DMS53 (cell line): ENCODE data around the gene MLLT3.

Experiments used
- DNase-seq: peaks from one replicate; lab custom pipeline; 2025; lab: John Stamatoyannopoulos, UW

MLLT3 gene

DNA sequence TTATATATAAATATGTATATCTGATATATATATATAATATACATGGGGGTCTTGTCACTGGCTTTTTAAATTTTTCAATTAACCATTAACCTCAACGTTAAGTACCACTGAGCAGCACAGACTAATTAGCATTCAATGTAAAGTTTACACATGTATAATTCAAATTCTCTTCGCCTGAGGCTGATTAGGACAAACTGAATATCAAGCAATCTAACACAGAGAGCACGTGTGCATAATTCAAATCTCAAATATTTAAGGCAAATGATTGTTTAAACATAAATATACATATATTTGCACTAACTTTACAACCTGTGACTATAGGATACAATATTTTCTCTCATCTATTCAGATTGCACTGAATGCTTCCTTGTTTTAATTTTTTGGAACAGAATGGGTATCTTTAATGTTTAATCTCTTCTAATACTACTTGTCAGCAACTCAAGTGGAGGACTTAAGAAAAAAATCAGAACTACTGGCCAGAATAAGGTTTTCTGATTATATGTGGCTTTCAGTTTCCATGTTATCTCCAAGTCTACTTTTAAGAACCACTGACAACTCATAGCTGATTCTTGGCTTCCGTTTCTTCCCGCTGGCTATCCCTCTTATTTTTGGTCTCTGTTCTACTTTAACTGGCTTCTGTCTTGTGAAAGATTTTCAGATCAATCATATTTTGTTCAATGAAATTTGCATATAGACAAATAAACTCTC is 204.8 kb downstream of the MLLT3 start:
- DNase-seq = no peak

DNA sequence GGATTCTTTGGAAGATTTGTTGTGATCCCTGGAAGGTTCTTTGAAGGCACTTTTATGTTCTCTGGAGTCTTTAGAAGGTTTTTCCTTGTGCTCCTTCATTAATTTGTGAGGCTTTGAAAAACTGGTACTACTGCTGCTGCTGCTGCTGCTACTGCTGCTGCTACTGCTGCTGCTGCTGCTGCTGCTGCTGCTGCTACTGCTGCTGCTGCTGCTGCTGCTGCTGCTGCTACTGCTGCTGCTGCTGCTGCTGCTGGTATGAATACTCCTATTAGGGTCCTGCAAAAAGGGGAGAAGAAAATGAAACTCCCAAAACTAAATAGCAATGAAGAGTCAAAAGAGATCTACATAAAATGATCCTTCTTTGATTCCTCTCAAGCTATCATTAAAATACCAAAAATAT is 208.1 kb downstream of the MLLT3 start:
- DNase-seq = no peak

DNA sequence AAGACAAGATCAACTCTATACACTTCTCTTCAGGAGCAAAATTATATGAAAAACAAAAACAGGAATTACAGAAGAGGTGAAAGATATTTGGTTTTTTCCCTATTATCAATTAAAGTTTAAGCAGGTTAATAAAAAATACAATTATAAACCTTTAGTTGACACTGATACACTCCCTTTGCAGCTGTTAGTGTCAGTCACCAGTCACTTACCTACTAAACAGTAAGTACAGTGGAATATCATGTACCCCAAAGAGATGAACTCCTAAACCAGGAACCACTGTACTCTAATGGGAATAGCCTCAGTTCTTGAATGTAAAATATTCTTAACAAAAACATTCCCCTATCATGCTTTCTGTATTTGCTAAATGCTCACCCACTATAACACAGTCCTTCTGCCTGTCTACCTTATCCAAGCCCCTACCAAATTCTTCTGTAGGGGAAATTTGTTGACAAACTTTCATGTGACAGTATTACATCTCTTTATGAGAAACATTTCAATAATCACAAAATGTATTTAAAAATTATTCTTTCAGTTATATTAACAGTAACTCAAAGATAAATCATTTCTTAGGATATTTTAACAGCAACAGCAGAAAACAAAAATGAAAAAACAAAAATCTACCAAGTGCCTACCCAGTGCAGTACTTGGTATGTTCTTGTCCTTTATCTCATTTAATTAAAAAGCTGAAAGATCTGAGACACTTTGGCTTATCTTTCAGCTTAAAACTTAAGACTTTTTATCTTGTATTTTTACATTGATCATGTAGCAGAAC is 212.8 kb downstream of the MLLT3 start:
- no peak for DNase-seq

DNA sequence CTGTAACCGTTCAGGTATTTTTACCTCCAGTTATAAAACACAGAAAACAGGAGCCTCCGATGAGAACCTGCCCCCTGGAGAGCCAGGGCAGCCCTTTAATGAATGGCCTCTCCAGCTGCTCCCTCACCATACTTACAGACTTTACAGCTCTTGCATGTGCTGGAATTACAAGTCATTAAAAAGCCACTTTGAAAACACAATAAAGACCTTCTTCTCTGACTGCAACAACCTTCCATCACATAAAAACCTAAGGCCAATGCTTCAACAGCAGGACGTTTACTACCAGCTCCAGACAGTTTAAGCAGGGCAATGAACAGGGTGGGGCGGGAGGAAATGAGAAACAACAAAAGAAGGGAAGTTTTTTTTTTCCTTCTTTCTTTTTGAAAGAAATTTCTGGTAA is 213.8 kb downstream of the MLLT3 start:
- DNase-seq = no peak

DNA sequence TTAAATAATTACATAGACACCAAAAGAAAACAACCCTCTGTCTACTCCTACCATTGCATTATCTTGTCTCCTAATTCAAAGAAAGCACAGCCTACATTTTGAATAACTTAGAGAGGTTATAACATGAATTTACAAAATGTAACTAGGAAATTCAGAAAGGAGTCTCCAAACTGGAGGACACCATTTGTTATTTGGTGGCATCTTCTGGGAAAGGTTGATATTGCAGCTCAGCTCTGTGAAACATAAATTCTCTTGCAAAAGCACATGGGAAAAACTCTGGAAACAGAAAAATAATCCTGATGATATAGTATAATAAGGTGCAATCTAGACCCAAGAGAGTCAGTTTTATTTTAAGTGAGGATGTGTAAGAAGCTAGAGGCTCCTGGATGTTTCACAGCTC is 215.3 kb downstream of the MLLT3 start:
- DNase-seq = no peak

DNA sequence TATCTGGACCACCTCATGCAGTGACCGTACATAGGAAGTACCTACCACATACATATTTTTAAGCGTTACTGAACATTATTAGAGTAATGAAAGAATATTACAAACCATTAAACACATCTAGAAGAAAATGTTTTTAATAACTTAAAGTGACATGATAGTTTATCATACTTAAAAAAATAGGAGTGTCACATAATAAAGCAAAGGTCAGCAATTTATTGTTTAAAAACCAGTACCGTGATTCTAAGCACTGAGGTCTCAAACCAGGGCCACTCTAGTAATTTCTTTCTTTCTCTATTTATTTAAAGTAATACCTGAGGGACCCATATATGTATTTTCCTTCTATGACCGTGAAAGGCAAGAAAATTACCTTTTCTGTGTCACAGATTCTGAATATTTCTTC is 216.0 kb downstream of the MLLT3 start:
- no peak for DNase-seq

DNA sequence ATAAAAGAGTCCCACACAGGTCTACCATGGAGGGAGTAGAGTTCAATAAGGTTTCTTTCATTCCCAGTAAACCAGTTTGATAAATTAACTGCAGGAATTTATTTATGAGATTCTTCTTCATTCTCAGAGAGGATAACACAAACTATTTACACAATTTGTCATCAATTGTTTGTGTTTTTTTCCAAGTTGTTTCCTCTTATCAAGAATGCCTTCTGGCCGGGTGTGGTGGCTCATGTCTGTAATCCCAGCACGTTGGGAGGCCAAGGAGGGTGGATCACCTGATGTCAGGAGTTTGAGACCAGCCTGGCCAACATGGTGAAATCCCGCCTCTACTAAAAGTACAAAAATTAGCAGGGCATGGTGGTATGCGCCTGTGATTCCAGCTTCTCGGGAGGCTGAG is 216.7 kb downstream of the MLLT3 start:
- peak; percentile 1 for DNase-seq

DNA sequence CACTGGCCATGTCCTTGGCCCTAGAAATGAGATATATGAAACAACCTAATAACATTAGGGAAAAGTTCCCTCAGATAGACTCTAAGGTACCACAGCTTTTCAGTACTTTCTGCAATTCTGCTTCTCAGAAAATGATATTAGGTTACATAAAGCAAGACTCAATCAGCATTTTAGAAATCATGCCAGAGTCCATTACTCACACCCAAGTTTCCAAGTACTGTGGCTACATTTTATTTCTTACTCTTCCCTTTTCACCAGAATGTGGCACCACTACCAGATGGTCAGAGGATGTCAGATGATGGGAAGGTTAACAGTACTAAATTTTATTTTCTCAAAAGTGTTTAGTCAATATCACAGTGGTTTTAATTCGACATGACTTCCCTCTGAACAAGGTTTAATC is 217.2 kb downstream of the MLLT3 start:
- DNase-seq = no peak

DNA sequence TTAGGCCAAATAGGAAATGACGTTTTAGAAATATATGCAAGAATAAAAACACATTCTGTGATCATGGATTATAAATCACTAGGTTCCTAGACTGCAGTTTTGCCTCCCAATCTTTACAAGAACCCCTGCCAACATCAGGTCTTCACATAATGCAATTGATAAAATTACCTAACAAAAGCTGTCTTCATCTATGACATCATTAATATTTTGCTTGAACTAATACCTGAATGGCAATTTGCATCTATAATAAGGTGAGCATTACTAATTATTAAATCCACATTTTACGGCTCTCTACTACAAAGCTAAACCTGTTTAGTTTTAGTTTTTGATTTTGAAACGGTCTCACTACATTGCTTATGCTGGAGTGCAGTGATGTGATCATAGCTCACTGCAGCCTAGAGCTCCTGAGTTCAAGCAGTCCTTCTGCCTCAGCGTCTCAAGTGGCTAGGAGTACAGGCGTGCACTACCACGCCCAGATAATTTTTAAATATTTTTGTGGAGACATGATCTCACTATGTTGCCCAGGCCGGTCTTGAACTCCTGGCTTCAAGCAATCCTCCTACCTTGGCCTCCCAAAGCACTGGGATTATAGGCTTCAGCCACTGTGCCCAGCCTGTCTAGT is 218.0 kb downstream of the MLLT3 start:
- no peak for DNase-seq

DNA sequence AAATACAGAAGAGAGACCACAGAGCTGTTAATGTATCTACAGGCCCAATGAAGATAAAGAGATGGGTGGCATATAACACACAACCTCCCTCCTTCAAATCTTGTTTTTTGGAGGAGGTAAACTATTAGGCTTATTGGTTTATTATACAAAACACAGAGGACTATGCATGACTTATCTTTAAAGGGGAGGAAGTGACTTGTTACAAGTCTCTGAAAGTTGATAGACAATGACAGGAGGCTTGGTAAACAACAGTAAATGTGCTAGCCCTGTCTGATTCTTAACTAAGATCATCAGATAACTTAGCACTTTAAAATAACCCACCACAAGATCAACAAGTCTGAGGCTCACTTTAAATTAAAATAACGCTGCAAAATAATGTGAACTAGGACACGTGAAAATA is 219.0 kb downstream of the MLLT3 start:
- no peak for DNase-seq

DNA sequence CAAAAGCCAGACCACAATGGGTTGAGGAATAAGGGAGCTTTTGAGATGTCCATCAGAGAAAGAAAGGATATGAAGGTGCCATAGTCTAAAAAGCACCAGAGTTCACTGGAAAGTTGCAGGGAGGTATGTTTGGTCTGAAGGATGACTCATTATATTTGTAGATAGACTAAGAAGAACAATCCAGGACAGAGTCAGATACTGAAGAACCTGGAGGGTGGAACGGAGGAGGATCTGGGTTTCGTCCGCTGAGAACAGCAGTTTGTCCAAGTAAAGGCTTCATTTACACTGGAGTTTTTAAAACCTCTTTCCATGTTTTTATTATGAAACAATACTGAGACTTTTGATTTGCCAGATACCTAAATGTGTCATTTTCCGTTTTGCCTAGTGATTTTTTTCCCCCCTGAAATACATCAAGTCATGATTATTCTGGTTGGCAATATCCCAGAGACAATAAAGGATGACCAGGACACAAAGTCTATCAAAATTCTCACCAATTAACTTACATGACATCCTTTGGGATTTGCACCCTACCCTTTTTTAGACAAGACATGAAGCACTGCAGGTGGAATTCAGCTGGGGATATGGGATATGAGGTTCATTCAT is 219.9 kb downstream of the MLLT3 start:
- peak; percentile 19 for DNase-seq

DNA sequence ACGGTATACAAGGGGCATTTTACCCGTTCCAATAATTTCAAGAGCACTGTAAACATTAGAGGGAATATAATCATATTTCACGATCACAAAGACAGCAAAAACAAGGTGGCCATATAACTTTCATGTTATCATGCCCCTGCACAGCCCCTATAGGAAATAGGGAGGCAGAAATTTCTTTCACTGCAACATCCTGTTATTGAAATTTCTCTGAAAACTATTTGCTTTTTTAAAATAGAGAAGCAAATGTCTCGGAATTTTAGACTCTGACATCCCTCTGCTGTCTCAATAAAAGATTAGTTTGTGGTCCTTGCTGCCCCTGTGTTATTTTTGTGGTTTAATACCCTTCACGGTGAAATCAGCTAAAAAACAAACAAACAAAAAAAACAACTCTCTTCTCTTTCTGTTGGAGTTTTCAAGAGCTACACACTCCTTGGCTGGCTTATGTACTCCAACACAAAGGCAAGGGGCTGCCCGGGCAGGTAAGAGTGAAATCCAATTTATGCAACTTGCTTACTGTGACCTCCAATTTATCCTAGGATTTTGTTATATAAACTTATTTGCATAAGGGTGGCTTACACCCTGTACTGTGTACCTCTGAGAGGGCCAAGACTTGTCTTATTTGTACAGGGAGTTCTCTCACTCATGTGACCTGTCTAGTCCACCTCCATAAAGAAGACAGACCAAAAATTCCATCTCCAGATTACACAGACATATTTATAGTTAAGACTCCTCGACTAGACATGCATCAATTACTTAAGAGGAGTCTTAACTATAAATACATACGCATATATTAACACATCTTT is 223.6 kb downstream of the MLLT3 start:
- no peak for DNase-seq

DNA sequence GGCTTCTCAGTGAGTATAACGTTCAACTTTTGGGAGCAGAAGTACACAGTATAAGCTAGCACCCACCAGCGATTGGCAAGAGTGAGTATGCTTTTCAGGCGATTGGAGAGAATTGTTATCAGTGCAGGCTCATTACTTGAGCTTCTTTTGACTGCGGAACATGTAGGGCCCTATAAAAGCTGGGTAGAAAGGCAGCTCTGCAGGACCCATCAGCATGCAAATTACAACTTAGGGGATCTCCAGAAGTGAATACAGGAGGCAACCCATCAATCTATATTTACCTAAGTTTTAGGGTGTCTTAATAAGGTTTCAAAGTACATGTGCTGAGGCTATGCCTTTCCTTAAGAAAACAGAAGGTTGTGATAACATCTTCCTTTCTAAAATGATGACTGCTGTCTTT is 225.0 kb downstream of the MLLT3 start:
- no peak for DNase-seq

DNA sequence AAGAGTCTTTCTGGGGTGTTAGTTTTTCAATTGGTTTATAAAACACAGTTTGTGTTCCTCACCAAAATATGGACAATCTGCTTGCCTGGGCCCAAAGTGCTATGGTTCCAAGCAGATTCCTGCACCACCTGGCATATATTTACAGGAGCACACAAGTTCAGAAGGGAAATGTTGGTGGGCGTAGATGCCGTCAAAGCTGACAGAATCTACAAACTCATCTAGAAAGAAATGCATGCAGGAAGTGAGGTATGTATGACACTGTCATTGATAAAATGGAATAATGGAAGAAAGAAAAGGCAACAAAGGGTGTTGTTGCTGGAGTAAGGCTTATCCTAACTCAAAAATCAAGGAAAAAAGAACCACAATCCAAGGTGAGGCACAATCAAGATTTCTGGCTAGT is 225.8 kb downstream of the MLLT3 start:
- DNase-seq = no peak

DNA sequence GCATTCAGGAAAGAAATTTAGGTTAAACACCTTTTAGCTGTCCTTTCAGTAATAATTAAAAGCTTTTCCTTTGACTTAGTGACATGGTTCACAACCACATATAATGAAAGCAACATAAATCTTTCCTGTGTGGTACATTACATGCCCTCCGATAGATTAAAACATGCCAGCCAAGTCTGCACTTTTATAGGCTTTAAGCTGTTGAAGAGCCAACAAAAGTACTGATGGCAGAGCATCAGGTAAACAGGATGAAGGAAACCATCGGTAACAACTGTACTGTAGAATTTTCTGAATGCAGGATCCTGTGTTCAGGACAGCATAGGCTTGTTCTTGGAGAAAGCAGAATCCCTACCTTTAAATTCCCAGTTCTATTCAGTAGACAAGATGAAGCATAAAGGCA is 226.6 kb downstream of the MLLT3 start:
- DNase-seq = no peak

DNA sequence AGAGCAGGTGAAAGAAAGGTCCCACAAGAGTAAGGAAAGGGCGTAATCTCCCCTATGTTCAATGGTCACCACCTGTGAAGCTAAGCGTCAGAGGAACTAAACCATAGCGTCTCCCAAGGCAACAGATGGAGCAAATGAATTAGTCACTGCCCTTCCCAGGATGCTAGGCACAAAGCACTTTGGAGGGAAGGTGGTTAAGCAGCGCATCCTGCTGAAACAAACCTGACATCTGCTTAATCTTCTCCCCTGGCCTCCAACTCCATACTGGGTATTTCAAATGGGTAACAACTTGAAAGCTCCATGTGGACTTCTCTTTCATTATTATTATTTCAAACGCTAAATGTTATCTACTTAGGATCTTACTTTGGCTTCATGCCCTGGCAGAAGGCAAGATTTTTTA is 227.3 kb downstream of the MLLT3 start:
- DNase-seq = no peak

DNA sequence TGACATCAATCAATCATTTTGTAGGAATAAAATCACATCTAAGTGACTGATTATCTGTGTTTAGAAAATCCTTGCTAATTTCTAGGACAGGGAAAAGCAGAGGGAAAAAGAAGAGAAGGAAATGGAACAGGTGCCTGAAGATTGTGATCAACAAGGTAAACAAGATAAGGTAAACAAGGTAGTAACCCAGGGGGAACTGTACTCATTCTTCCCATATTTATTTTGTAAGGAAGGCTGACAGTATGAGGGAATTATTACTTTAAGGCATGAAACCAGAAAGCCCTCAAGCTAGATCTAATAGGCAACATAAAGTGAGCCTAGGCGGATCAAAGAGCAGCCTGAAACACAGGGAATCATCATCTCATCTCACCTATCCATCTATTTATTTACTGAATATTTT is 231.1 kb downstream of the MLLT3 start:
- peak; percentile 44 for DNase-seq

DNA sequence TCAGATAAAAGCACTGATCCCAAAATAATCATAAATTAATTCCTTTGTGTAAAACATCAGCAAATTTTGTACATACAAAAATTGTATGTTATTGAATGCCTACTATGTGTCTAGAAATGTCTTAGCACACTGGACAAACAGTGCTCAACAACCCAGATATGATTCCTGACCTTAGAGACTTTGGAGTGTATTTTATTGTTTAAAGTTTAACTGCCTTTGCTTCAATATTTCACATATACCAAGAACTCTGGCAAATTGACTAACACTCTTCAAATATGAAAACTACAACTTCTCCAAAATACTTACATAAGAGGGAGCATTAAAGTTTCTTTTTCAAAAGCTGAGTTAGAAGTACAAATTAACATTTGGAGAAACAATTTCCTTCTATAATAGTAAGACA is 231.9 kb downstream of the MLLT3 start:
- no peak for DNase-seq

DNA sequence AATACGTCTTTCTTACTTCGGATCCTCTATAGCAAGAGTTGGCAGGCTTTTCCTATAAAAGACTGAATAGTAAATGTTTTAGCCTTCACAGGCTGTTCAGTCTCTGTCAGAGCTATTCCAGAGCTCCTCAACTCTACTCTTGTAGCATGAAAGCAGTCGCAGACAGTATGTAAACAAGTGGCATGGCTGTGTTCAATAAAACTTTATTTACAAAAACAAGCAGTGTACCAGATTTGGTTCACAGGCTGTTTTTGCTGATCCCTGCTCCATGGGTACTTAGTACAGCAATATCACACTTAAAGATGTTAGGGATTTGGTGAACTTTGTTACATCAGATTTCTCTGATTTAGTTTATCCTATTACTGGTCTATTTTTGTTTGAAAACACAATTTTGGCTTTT is 235.2 kb downstream of the MLLT3 start:
- no peak for DNase-seq

DNA sequence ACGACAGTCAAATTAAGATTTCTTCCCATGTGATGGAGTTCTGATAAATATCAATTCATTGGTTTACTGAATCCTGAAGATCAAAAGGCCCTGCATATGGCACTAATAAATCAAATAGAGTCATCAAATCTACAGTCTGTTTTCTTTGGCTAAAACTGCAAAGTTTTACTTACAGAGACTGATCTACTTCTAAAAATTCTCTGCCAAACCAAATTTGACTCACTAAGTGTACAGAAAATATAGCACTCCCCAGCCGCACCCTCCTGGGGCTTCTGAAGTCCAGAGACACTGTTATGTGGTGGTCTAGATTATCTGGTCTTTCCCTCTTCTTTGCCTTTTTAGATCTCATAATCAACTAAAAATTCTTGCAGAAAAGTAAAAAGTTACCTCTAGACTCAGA is 237.7 kb downstream of the MLLT3 start:
- no peak for DNase-seq

DNA sequence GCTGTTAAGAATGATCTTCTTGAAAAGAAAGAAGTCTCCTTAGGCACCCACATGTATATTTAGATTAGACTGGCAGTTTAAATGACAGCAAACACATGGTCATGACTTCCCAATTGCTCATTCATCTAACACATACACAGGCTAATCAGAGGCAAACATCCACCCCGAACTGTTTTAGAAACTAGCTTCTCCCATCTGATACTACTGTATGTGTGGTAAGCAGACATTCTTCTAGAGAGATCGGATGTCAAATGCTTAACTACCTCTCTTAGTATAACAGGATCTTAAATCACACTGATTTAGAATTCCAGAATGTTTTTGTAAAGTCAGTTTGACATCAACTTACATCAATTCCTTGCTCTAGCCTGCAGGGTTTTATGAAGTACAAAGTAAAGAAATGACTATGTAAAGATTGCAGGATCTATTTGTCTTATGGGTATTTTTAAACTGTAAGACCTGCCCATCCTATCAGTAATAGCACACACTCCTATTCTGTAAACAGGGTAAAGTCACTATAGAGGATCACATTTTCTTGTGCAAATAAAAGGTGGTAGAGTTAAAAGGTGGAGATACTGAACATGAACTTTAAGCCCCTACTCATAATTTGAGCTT is 239.7 kb downstream of the MLLT3 start:
- peak; percentile 34 for DNase-seq

DNA sequence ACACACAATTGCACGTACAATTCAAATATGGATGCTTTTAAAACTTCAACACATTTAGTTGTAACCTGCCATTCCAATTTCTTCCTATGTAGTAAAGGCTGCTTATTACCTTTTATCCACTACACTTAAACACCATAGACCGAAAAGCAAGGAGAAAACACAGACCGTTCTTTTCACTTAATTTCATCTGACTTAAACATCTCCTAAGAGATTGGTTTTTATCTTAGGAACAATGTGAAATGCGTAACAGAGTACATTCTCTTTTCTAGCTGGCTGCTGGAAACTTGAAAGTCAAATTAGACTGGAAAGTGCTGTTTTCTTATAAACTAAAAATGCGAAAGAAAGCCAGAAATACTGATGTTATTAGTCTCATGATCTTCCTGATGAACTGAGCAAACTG is 241.8 kb downstream of the MLLT3 start:
- no peak for DNase-seq
